GM04503 (cell line): ENCODE measurements around the gene CDCA3.

Source experiments
- DNase-seq: peaks from one replicate; pipeline ENCODE4 v3.0.0-alpha.2; 2012; ENCODE audit warnings: low read depth

Gene CDCA3

GRCh38 chr12:6852651-6853354, 1.7 kb upstream of the CDCA3 start:
- no peak for DNase-seq

- peak; percentile 98 for DNase-seq
Observed at GRCh38 chr12:6851921-6852650, 1.0 kb upstream of the CDCA3 start, which contains the start of gene USP5. USP5 (plus strand) TSS chr12:6852150; CDS start chr12:6852180, 30 bp downstream.

GRCh38 chr12:6850796-6851152, 312 bp downstream of the CDCA3 start:
- DNase-seq: no peak

- no peak for DNase-seq
Observed at GRCh38 chr12:6849976-6850560, 1.0 kb downstream of the CDCA3 start.

GRCh38 chr12:6849427-6849826, 1.7 kb downstream of the CDCA3 start:
- no peak for DNase-seq

GRCh38 chr12:6847676-6848075, 3.4 kb downstream of the CDCA3 start:
- no peak for DNase-seq

GRCh38 chr12:6846316-6846869, 4.7 kb downstream of the CDCA3 start:
- DNase-seq: no peak

GRCh38 chr12:6845395-6845794, 5.7 kb downstream of the CDCA3 start:
- DNase-seq: no peak

- DNase-seq: no peak
Observed at GRCh38 chr12:6843118-6843902, 7.8 kb downstream of the CDCA3 start.

- DNase-seq: no peak
Observed at GRCh38 chr12:6842075-6842474, 9.0 kb downstream of the CDCA3 start.

GRCh38 chr12:6840761-6841515, 10.1 kb downstream of the CDCA3 start, which contains the start of gene GNB3:
GNB3 (plus strand) TSS chr12:6840925; CDS start chr12:6841288, 363 bp downstream.
- DNase-seq: no peak

- no peak for DNase-seq
Observed at GRCh38 chr12:6840330-6840729, 10.8 kb downstream of the CDCA3 start.

GRCh38 chr12:6839482-6840201, 11.4 kb downstream of the CDCA3 start:
- DNase-seq: no peak

GRCh38 chr12:6838854-6839253, 12.2 kb downstream of the CDCA3 start:
- DNase-seq: no peak

- DNase-seq: no peak
Observed at GRCh38 chr12:6837370-6838060, 13.6 kb downstream of the CDCA3 start.

- DNase-seq: no peak
Observed at GRCh38 chr12:6836851-6837250, 14.2 kb downstream of the CDCA3 start.

GRCh38 chr12:6834873-6835272, 16.2 kb downstream of the CDCA3 start:
- DNase-seq: no peak

GRCh38 chr12:6834254-6834653, 16.8 kb downstream of the CDCA3 start:
- no peak for DNase-seq

GRCh38 chr12:6833189-6833890, 17.7 kb downstream of the CDCA3 start:
- DNase-seq: no peak
